Glutamatergic neuron (in vitro differentiated cells): Measurements from ENCODE around the gene LEMD2. TPM values are rescaled to one million over a fixed set of nuclear protein-coding genes. Genes with fewer than 3 reads are reported as not detected.

Experiments
- DNase-seq: peaks from one replicate; pipeline ENCODE4 v3.0.0; 2022
- H3K27ac Mint-ChIP-seq: one replicate; pipeline ENCODE4 v1.8.0; 2020; ENCODE audit warnings: mild to moderate bottlenecking, mixed read lengths, inconsistent platforms; ENCODE audit not compliant: unreplicated experiment
- H3K27me3 Mint-ChIP-seq: one replicate; pipeline ENCODE4 v1.8.0; 2020; ENCODE audit warnings: mild to moderate bottlenecking, moderate library complexity, mixed read lengths, inconsistent platforms; ENCODE audit not compliant: unreplicated experiment
- H3K36me3 Mint-ChIP-seq: one replicate; pipeline ENCODE4 v1.8.0; 2020; ENCODE audit warnings: mild to moderate bottlenecking, mixed read lengths, inconsistent platforms; ENCODE audit not compliant: unreplicated experiment
- H3K4me1 Mint-ChIP-seq: one replicate; pipeline ENCODE4 v1.8.0; 2020; ENCODE audit warnings: mild to moderate bottlenecking, low read depth, mixed read lengths, inconsistent platforms; ENCODE audit not compliant: unreplicated experiment
- H3K4me3 Mint-ChIP-seq: one replicate; pipeline ENCODE4 v1.8.0; 2020; ENCODE audit warnings: mild to moderate bottlenecking, mixed read lengths, inconsistent platforms; ENCODE audit not compliant: unreplicated experiment
- H3K9me3 Mint-ChIP-seq: one replicate; pipeline ENCODE4 v1.8.0; 2020; ENCODE audit warnings: mild to moderate bottlenecking, moderate library complexity, mixed read lengths, inconsistent platforms; ENCODE audit not compliant: unreplicated experiment
- total RNA-seq: library from RNA; stranded (reverse); fragmentation: NEBNext Ultra II Directional; extraction: Animal tissue kit (Norgen Biotek cat#: 25700); gene quantifications from one replicate; pipeline ENCODE4 v1.2.1, GENCODE V29; 2021; ENCODE audit not compliant: unreplicated experiment
- TF ChIP-seq, protein P1 (sequence below): fragments of 200-600 bp; sonication (generic); IDR thresholded peaks from one replicate; pipeline ENCODE4 v1.5.0; 2021; ENCODE audit not compliant: partially characterized antibody, unreplicated experiment

The LEMD2 gene
- total RNA-seq, 1 donor from 2014 or later, result 82.4 TPM

GRCh38 chr6:33722103-33722623 lies 66.8 kb downstream of the LEMD2 start:
- no peaks in the 10 kb centered on the region for H3K36me3 Mint-ChIP-seq
- peaks cover 5% of the 10 kb centered on the region for H3K4me1 Mint-ChIP-seq
- H3K9me3 Mint-ChIP-seq, result no peaks in the 10 kb centered on the region
- peaks cover 10% of the 10 kb centered on the region for H3K27me3 Mint-ChIP-seq
- TF ChIP-seq, protein P1, sequence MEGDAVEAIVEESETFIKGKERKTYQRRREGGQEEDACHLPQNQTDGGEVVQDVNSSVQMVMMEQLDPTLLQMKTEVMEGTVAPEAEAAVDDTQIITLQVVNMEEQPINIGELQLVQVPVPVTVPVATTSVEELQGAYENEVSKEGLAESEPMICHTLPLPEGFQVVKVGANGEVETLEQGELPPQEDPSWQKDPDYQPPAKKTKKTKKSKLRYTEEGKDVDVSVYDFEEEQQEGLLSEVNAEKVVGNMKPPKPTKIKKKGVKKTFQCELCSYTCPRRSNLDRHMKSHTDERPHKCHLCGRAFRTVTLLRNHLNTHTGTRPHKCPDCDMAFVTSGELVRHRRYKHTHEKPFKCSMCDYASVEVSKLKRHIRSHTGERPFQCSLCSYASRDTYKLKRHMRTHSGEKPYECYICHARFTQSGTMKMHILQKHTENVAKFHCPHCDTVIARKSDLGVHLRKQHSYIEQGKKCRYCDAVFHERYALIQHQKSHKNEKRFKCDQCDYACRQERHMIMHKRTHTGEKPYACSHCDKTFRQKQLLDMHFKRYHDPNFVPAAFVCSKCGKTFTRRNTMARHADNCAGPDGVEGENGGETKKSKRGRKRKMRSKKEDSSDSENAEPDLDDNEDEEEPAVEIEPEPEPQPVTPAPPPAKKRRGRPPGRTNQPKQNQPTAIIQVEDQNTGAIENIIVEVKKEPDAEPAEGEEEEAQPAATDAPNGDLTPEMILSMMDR, result no peak
- no peak overlapping the region for H3K27ac Mint-ChIP-seq
- DNase-seq, result no peak
- no peak overlapping the region for H3K4me3 Mint-ChIP-seq

DNA sequence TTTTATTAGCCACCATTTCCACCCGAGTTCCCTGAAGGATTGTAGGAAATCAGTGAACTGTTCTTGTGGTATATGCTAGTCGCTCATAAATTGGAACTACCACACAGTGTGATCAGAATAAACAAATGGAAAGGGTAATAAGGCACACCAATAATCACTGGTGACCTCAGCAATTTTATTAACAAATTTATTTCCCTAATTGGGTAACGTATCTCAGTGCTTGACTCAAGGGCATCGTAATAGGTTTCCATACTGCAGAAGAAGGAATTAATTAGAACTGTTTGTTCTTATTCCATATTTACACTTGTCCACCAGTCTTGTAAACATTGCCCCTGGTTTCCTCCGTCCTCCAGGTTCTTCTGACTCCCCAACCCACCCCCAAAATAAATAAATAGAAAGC lies 67.4 kb downstream of the LEMD2 start:
- TF ChIP-seq, protein P1, result no peak
- H3K27me3 Mint-ChIP-seq, result peaks cover 10% of the 10 kb centered on the region
- no peak overlapping the region for H3K27ac Mint-ChIP-seq
- peaks cover 8% of the 10 kb centered on the region for H3K4me1 Mint-ChIP-seq
- no peaks in the 10 kb centered on the region for H3K9me3 Mint-ChIP-seq
- no peaks in the 10 kb centered on the region for H3K36me3 Mint-ChIP-seq
- DNase-seq, result no peak
- no peak overlapping the region for H3K4me3 Mint-ChIP-seq

Other genes starting within 250 kb of the LEMD2 start
- 11.5 TPM for gene BAK1, start 208.9 kb downstream of the LEMD2 start, total RNA-seq
- gene ITPR3, start 167.8 kb downstream of the LEMD2 start, total RNA-seq, result 0.34 TPM
- gene UQCC2, start 77.4 kb downstream of the LEMD2 start, total RNA-seq, result 48.7 TPM
- gene IP6K3, start 42.2 kb downstream of the LEMD2 start, total RNA-seq, result 2.7 TPM
- gene MLN, start 14.9 kb upstream of the LEMD2 start, total RNA-seq, result not detected